Endodermal cell (in vitro differentiated cells): ENCODE results near the gene DDAH1. TPM values are rescaled to one million over a fixed set of nuclear protein-coding genes. Genes with fewer than 3 reads are reported as not detected.

Experiments used
- DNase-seq: peaks from one replicate; pipeline ENCODE4 v3.0.0-alpha.2; 2017
- H3K27ac ChIP-seq: 2 replicates; pipeline ENCODE4 v1.5.1; 2013; ENCODE audit warnings: mild to moderate bottlenecking, low read depth, low read length, moderate library complexity
- H3K27me3 ChIP-seq: 2 replicates; pipeline ENCODE4 v1.6.1; 2013; ENCODE audit warnings: mild to moderate bottlenecking, low read length, moderate library complexity; ENCODE audit not compliant: insufficient read depth, control insufficient read depth, poor library complexity, severe bottlenecking
- H3K36me3 ChIP-seq: 2 replicates; pipeline ENCODE4 v1.7.0; 2013; ENCODE audit warnings: mild to moderate bottlenecking, low read length, moderate library complexity; ENCODE audit not compliant: control insufficient read depth, insufficient read depth
- H3K4me1 ChIP-seq: one replicate; pipeline ENCODE4 v1.7.0; 2013; ENCODE audit warnings: low read length; ENCODE audit not compliant: control insufficient read depth, insufficient read depth
- H3K4me3 ChIP-seq: 2 replicates; pipeline ENCODE4 v1.5.1; 2013; ENCODE audit warnings: mild to moderate bottlenecking, low read length, moderate library complexity
- H3K9ac ChIP-seq: 2 replicates; pipeline ENCODE4 v1.6.1; 2013; ENCODE audit warnings: mild to moderate bottlenecking, low read length, moderate library complexity; ENCODE audit not compliant: poor library complexity, severe bottlenecking; ENCODE audit errors: extremely low read depth
- H3K9me3 ChIP-seq: 2 replicates; pipeline ENCODE4 v1.6.1; 2013; ENCODE audit warnings: mild to moderate bottlenecking, low read length, moderate library complexity; ENCODE audit not compliant: control insufficient read depth
- H3K27ac Mint-ChIP-seq: 2 replicates; pipeline ENCODE4 v1.8.0; 2020; ENCODE audit warnings: mixed read lengths
- H3K27me3 Mint-ChIP-seq: 2 replicates; pipeline ENCODE4 v1.8.0; 2021; ENCODE audit warnings: mild to moderate bottlenecking, mixed read lengths; ENCODE audit not compliant: insufficient read depth
- H3K36me3 Mint-ChIP-seq: 2 replicates; pipeline ENCODE4 v1.8.0; 2020; ENCODE audit warnings: low read depth, mixed read lengths
- H3K4me1 Mint-ChIP-seq: 2 replicates; pipeline ENCODE4 v1.8.0; 2020; ENCODE audit warnings: mixed read lengths
- H3K4me3 Mint-ChIP-seq: 2 replicates; pipeline ENCODE4 v1.8.0; 2020; ENCODE audit warnings: mild to moderate bottlenecking, moderate library complexity, mixed read lengths
- H3K9me3 Mint-ChIP-seq: 2 replicates; pipeline ENCODE4 v1.8.0; 2020; ENCODE audit warnings: mild to moderate bottlenecking, mixed read lengths
- CTCF ChIP-seq: fragments of 200-600 bp; sonication (generic); conservative IDR thresholded peaks from 2 replicates; pipeline ENCODE4 v1.5.0; 2021; ENCODE audit warnings: antibody characterized with exemption, mild to moderate bottlenecking
- WGBS, 2 experiments: methylation state at CpG; one replicate each; pipeline versions ENCODE4 v1.1.5 to v1.1.7; 2013; ENCODE audit warnings: missing lambda C conversion rate in 2 of 2, mixed read lengths in 1 of 2; ENCODE audit not compliant: insufficient coverage in 1 of 2, insufficient read length in 1 of 2; 5-methylcytosine and 5-hydroxymethylcytosine counted together
- total RNA-seq, 2 donors: library from RNA; stranded (reverse); fragmentation: NEBNext Ultra II Directional in 1 of 2; extraction: Animal tissue kit (Norgen Biotek cat#: 25700) in 1 of 2; gene quantifications; 2 replicates in 1 of 2; 3 replicates in 1 of 2; pipeline ENCODE4 v1.2.1, GENCODE V29; 2021

The DDAH1 gene
- total RNA-seq, 2 donors from 2014 or later: 16.3 to 22.8 TPM

GRCh38 chr1:85417876-85418275, 47.1 kb downstream of the DDAH1 start:
- 98 to 100% methylated on average over 1 to 3 of the region's 3 CpGs for whole genome bisulfite sequencing, 2 experiments
- Mint-ChIP-seq H3K4me3 (no peak overlapping the region), H3K27me3 (no peaks in the 10 kb centered on the region), H3K36me3 (peaks cover 4% of the 10 kb centered on the region), H3K4me1 (no peaks in the 10 kb centered on the region), H3K27ac (no peak overlapping the region), H3K9me3 (peaks cover 22% of the 10 kb centered on the region)
- Histone ChIP-seq H3K4me1 (no peaks in the 10 kb centered on the region), H3K9ac (no peak overlapping the region), H3K4me3 (no peak overlapping the region), H3K27me3 (no peaks in the 10 kb centered on the region), H3K36me3 (no peaks in the 10 kb centered on the region), H3K27ac (no peak overlapping the region), H3K9me3 (peaks cover 8% of the 10 kb centered on the region)
- TF ChIP-seq CTCF: no peak
- DNase-seq: no peak

- Mint-ChIP-seq H3K4me1 (no peaks in the 10 kb centered on the region), H3K27me3 (no peaks in the 10 kb centered on the region), H3K27ac (no peak overlapping the region), H3K4me3 (no peak overlapping the region), H3K9me3 (peaks cover 22% of the 10 kb centered on the region), H3K36me3 (peaks cover 4% of the 10 kb centered on the region)
- no peak overlapping the region for H3K27ac ChIP-seq
- H3K36me3 ChIP-seq: no peaks in the 10 kb centered on the region
- TF ChIP-seq CTCF: no peak
- peaks cover 8% of the 10 kb centered on the region for H3K9me3 ChIP-seq
- H3K4me3 ChIP-seq: no peak overlapping the region
- WGBS, 2 experiments: 67 to 70% methylated on average over 1 to 5 of the region's 5 CpGs
- no peak for DNase-seq
- no peaks in the 10 kb centered on the region for H3K4me1 ChIP-seq
- no peaks in the 10 kb centered on the region for H3K27me3 ChIP-seq
- H3K9ac ChIP-seq: no peak overlapping the region
These were observed 47.9 kb downstream of the DDAH1 start for GRCh38 chr1:85417017-85417416.

- H3K27ac Mint-ChIP-seq: no peak overlapping the region
- no peaks in the 10 kb centered on the region for H3K27me3 Mint-ChIP-seq
- H3K36me3 ChIP-seq: no peaks in the 10 kb centered on the region
- H3K27me3 ChIP-seq: no peaks in the 10 kb centered on the region
- WGBS, 2 experiments: 93 to 100% methylated on average over 1 of the region's 1 CpG
- no peaks in the 10 kb centered on the region for H3K9me3 ChIP-seq
- H3K4me3 Mint-ChIP-seq: no peak overlapping the region
- H3K9ac ChIP-seq: no peak overlapping the region
- H3K4me3 ChIP-seq: no peak overlapping the region
- H3K9me3 Mint-ChIP-seq: no peaks in the 10 kb centered on the region
- TF ChIP-seq CTCF: no peak
- H3K4me1 ChIP-seq: no peaks in the 10 kb centered on the region
- no peak overlapping the region for H3K27ac ChIP-seq
- no peaks in the 10 kb centered on the region for H3K36me3 Mint-ChIP-seq
- no peaks in the 10 kb centered on the region for H3K4me1 Mint-ChIP-seq
- no peak for DNase-seq
These were observed 51.8 kb downstream of the DDAH1 start for GRCh38 chr1:85413169-85413568.
